Measurements from ENCODE around the gene OR9Q1.

OR9Q1 gene

GRCh38 chr11:58186938-58187337 is 163.3 kb downstream of the OR9Q1 start:
- no peaks in the 10 kb centered on the region for H3K4me1 ChIP-seq
- H3K36me3 ChIP-seq = no peaks in the 10 kb centered on the region
- no peaks in the 10 kb centered on the region for H3K27me3 ChIP-seq
- no peak for DNase-seq
- no peak overlapping the region for H3K4me3 ChIP-seq (ENCODE audit: low read depth, low read length)
- TF ChIP-seq CTCF (IDR thresholded peaks at IDR 0.05; ENCODE audit: low read depth, low read length) = no peak
- no peaks in the 10 kb centered on the region for H3K9me3 ChIP-seq

DNA sequence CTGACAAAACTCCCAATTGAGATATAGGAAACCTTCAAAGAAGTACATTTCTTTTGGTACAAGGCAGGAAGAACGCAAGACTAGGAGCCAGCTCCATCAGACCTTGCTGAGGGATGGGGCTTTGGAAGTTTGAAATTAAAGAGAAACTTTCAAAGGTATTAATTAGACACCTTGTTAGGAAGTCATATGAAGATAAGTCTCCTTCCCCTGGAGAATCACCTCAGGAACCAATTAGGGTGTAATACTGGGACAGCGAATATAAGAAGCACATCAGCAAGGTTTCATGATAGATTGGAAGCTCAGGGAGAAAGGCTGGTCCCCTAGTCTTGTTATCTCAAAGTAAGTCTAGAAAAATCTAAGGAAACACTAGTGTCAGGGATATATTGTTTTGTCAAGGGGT is 165.1 kb downstream of the OR9Q1 start, which contains the start of gene OR9Q2:
Gene OR9Q2 (plus strand): TSS at position 301 of the 400 bp plus-strand sequence. CDS start 1,421 bp downstream, outside the sequence.
- Histone ChIP-seq H3K36me3 (no peaks in the 10 kb centered on the region), H3K27me3 (no peaks in the 10 kb centered on the region), H3K9me3 (no peaks in the 10 kb centered on the region), H3K4me1 (no peaks in the 10 kb centered on the region), H3K4me3 (ENCODE audit: low read depth, low read length) (no peak within 1 kb of the TSS)
- TF ChIP-seq CTCF (IDR thresholded peaks at IDR 0.05; ENCODE audit: low read depth, low read length) = no peak
- DNase-seq = no peak

GRCh38 chr11:58192229-58192628 is 168.5 kb downstream of the OR9Q1 start:
- no peaks in the 10 kb centered on the region for H3K4me1 ChIP-seq
- TF ChIP-seq CTCF (IDR thresholded peaks at IDR 0.05; ENCODE audit: low read depth, low read length) = no peak

GRCh38 chr11:58193391-58193790 is 169.7 kb downstream of the OR9Q1 start:
- no peak for TF ChIP-seq CTCF (IDR thresholded peaks at IDR 0.05; ENCODE audit: low read depth, low read length)
- no peaks in the 10 kb centered on the region for H3K9me3 ChIP-seq
- no peaks in the 10 kb centered on the region for H3K36me3 ChIP-seq
- H3K4me1 ChIP-seq = no peaks in the 10 kb centered on the region
- no peak overlapping the region for H3K4me3 ChIP-seq (ENCODE audit: low read depth, low read length)
- H3K27me3 ChIP-seq = no peaks in the 10 kb centered on the region
- no peak for DNase-seq

More at GRCh38 chr11:58192229-58192628, 168.5 kb downstream of the OR9Q1 start:
- no peak for DNase-seq
- Histone ChIP-seq H3K36me3 (no peaks in the 10 kb centered on the region), H3K9me3 (no peaks in the 10 kb centered on the region), H3K4me3 (ENCODE audit: low read depth, low read length) (no peak overlapping the region), H3K27me3 (no peaks in the 10 kb centered on the region)

- DNase-seq = no peak
- H3K4me3 ChIP-seq (ENCODE audit: low read depth, low read length) = no peak overlapping the region
- H3K36me3 ChIP-seq = no peaks in the 10 kb centered on the region
- no peaks in the 10 kb centered on the region for H3K4me1 ChIP-seq
- H3K27me3 ChIP-seq = no peaks in the 10 kb centered on the region
- no peak for TF ChIP-seq CTCF (IDR thresholded peaks at IDR 0.05; ENCODE audit: low read depth, low read length)
- H3K9me3 ChIP-seq = no peaks in the 10 kb centered on the region
These were observed 172.3 kb downstream of the OR9Q1 start for GRCh38 chr11:58195939-58196338.

GRCh38 chr11:58199271-58199670 is 175.6 kb downstream of the OR9Q1 start:
- Histone ChIP-seq H3K4me3 (ENCODE audit: low read depth, low read length) (no peak overlapping the region), H3K4me1 (no peaks in the 10 kb centered on the region), H3K27me3 (no peaks in the 10 kb centered on the region), H3K36me3 (no peaks in the 10 kb centered on the region), H3K9me3 (no peaks in the 10 kb centered on the region)
- no peak for TF ChIP-seq CTCF (IDR thresholded peaks at IDR 0.05; ENCODE audit: low read depth, low read length)
- no peak for DNase-seq
